HG03575 (cell line): ENCODE results near the gene TMEM117.
"Not testable (repeated sequence)": the region's sequence is repeated elsewhere in the genome, so short reads cannot be mapped to it uniquely, and the experiment has no call there.

Source experiments
- ATAC-seq: cut with Tn5 transposase; IDR thresholded peaks from one replicate; pipeline ENCODE4 v1.9.1; 2021; ENCODE audit not compliant: unreplicated experiment, insufficient number of reproducible peaks, low FRiP score; ENCODE audit errors: extremely low read depth

The TMEM117 gene

GRCh38 chr12:43835264-43835655, 621 bp upstream of the TMEM117 start:
- peak; percentile 11 for ATAC-seq

GRCh38 chr12:43836475-43836989, 651 bp downstream of the TMEM117 start:
- ATAC-seq = peak; percentile 14

GRCh38 chr12:43840338-43840737, 4.5 kb downstream of the TMEM117 start:
- ATAC-seq = no peak

- no peak for ATAC-seq
These were observed 5.4 kb downstream of the TMEM117 start for GRCh38 chr12:43841253-43841652.

GRCh38 chr12:43842259-43842658, 6.4 kb downstream of the TMEM117 start:
- no peak for ATAC-seq

- not testable (repeated sequence) for ATAC-seq
These were observed 11.7 kb downstream of the TMEM117 start for GRCh38 chr12:43847425-43848225.

DNA sequence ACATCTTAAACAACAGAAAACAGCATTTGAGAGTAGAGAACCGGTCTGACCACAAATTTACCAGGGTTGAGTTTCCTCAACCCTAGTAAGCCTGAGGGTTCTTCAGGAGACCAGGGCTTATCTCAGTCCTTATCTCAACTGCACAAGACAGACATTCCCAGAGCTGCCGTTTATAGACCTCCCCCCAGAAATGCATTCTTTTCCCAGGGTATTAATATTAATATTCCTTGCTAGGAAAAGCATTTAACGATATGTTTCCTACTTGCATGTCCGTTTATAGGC, 12.3 kb downstream of the TMEM117 start:
- no peak for ATAC-seq

DNA sequence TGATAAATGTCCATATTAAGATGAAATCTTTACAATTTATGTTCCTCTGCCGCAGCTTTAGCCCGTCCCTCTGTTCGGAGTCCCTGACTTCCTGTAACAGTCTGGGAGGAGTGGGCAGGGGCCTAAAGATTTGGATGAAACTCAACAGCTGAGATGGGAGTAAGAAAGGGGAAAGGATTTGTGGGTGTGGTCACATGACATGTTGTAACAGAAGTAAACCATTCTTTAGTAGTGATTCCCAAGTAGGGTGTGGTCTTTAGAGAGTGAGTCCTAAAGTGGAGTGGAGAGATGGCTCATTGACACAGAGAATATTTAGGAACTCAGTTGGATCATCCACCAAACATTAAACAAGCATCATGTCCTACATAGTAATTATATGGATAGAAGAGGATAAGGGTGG, 12.9 kb downstream of the TMEM117 start:
- no peak for ATAC-seq

DNA sequence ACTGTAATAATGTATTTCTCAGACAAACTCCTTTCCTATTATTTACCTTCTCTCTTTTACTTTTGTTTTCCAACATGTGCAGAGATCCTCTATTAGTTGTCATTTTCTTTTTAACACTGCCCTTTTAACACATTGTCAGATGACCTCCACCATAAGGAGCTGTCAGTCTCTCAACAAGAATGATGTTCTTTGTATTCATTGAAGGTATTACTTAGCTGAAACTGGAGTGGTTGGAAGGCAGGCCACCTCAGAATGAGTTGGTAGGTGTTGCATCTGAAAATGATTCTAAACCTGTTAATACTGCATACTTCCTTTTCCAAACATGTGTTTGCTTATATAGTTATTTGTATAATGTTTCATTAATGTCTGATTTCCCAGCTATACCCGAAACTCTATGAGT, 16.9 kb downstream of the TMEM117 start:
- ATAC-seq = no peak

GRCh38 chr12:43856972-43857371, 21.1 kb downstream of the TMEM117 start:
- ATAC-seq = no peak

DNA sequence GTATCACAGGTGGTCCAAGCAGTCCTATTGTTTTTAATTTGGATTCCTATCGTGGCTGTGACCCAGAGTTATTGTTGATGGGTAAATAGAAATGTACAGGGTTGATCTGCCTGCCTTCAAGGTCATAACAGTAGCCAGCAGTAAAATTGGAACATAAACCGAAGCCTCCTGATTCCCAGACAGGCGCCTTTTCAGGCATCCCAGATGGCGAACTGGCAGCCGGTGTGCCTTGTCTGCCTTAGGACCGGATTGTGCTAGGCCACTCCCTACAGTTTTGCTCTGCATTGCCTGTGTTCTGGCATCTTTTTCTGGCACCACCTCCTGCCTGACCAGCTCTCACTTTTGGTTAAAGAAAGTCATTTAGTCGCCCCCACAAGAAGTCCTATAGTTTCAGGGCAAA, 22.2 kb downstream of the TMEM117 start:
- no peak for ATAC-seq

- no peak for ATAC-seq
These were observed 23.1 kb downstream of the TMEM117 start for GRCh38 chr12:43858991-43859390.

GRCh38 chr12:43861015-43861839, 25.3 kb downstream of the TMEM117 start:
- ATAC-seq = no peak

GRCh38 chr12:43861840-43862150, 25.9 kb downstream of the TMEM117 start:
- no peak for ATAC-seq

DNA sequence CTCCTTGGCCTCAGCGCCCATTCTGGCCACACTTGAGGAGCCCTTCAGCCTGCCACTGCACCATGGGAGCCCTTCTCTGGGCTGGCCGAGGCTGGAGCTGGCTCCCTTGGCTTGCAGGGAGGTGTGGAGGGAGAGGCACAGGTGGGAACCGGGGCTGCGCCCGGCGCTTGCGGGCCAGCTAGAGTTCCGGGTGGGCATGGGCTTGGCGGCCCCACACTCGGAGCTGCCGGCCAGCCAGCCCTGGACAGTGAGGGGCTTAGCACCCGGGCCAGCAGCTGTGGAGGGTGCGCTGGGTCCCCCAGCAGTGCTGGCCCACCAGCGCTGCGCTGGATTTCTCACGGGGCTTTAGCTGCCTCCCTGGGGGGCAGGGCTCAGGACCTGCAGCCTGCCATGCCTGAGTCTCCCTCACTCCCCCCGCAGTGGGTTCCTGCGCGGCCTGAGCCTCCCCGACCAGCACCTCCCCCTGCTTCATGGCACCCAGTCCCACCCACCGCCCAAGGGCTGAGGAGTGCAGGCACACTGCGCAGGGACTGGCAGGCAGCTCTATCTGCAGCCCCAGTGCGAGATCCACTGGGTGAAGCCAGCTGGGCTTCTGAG, 28.0 kb downstream of the TMEM117 start:
- no peak for ATAC-seq

- not testable (repeated sequence) for ATAC-seq
These were observed 28.7 kb downstream of the TMEM117 start for GRCh38 chr12:43864557-43864956.

DNA sequence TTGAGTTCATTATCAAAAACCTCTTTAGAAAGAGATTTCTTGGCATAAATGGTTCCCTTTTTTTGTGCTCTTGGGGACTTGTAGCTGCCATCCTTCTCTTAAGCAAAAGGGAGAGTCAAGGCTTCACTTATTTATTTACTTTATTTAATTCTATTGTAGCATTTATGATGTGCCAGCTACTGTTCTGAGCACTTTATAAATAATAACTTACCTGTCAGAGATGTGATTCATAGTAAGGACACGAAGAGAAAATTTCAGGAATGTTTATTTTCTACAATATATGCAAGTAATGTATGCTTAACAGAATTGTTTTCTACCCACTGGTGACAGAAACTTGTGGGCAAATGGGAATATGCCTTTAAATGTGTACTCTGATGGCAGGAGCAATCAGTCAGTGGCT, 33.3 kb downstream of the TMEM117 start:
- ATAC-seq = no peak

DNA sequence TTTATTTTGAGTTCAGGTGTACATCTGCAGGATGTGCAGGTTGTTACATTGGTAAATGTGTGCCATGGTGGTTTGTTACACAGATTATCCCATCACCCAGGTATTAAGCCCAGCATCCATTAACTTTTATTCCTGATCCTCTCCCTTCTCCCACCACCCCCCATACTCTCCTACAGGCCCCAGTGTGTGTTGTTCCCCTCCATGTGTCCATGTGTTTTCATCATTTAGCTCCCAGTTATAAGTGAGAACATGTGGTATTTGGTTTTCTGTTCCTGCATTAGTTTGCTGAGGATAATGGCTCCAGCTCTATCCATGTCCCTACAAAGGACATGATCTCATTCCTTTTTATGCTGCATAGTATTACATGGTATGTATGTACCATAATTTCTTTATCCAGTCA, 33.9 kb downstream of the TMEM117 start:
- not testable (repeated sequence) for ATAC-seq

DNA sequence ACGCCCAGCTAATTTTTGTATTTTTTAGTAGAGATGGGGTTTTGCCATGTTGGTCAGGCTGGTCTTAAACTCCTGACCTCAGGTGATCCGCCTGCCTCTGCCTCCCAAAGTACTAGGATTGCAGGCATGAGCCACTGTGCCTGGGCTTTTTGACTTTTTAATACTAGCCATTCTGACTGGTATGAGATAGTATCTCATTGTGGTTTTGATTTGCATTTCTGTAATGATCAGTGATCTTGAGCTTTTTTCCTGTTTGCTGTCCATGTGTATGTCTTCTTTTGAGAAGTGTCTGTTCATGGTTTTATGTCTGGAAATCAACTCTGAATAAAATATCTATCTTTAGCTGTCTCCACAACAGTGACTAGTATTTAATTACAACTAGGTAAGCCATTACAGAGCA, 35.4 kb downstream of the TMEM117 start:
- ATAC-seq = not testable (repeated sequence)

- no peak for ATAC-seq
These were observed 36.5 kb downstream of the TMEM117 start for GRCh38 chr12:43872396-43872795.
